Measurements from ENCODE around the gene REPS2. TPM values are rescaled to one million over a fixed set of nuclear protein-coding genes. Genes with fewer than 3 reads are reported as not detected.

Gene REPS2
- total and polyA plus RNA-seq, 9 of the 15 experiments (the other 6 are each of a cell fraction or from before 2014, with no cell fraction given), result 0.01 to 0.07 (median 0.01) TPM; not detected in 3

DNA sequence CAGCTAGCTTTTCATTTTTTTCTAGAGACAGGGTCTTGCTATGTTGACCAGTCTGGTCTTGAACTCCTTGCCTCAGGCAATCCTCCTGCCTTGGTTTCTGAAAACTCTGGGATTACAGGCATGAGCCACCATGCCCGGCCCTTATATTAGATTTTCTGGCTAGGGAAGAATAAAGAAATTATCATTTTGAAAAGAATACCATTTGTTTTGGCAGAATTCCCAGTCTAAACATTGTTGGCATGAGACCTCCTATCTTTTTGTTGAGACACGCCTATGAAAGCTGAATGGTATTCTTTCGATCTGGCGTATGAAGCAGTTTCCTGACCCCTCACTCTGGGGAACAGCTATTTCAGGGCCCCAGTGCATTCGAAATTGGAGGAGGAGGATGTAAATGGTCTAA, 107.0 kb downstream of the REPS2 start:
- H3K4me3 ChIP-seq, result no peak overlapping the region
- ATAC-seq, result no peak
- 2% methylated on average over 5 of the region's 5 CpGs for WGBS (ENCODE audit: insufficient coverage, low coverage, missing lambda C conversion rate)
- no peak for DNase-seq (ENCODE audit: extremely low read depth in 1 of 4, low spot score in 3 of 4)
- H3K9me3 ChIP-seq (replicated peaks; ENCODE audit: control insufficient read depth, insufficient read depth, low read depth, low read length), result no peaks in the 10 kb centered on the region
- in situ Hi-C loops (cut with MboI), result no loop called here
- no peak overlapping the region for H3K27ac ChIP-seq (ENCODE audit: extremely low read depth, low read depth, low read length)
- H2AFZ ChIP-seq (ENCODE audit: low read depth, low read length), result no peak overlapping the region
- FAIRE-seq, result no peak
- H4K20me1 ChIP-seq (replicated peaks; ENCODE audit: control insufficient read depth, insufficient read depth, low read length), result no peaks in the 10 kb centered on the region
- no peaks in the 10 kb centered on the region for H3K36me3 ChIP-seq (ENCODE audit: control insufficient read depth, insufficient read depth, low read length)
- H3K79me2 ChIP-seq (ENCODE audit: control insufficient read depth, insufficient read depth, low read length), result no peaks in the 10 kb centered on the region
- no peaks in the 10 kb centered on the region; a peak in 1 of 5 replicates for H3K27me3 ChIP-seq (ENCODE audit: control insufficient read depth in 2 of 2, insufficient read depth in 2 of 2, low read length in 2 of 2)
- H3K9me1 ChIP-seq (ENCODE audit: control insufficient read depth, insufficient read depth, low read length), result no peaks in the 10 kb centered on the region
- H3K9ac ChIP-seq (ENCODE audit: insufficient read depth in 1 of 2, low read depth in 2 of 2, low read length in 2 of 2), result no peak overlapping the region
- H3K4me1 ChIP-seq (replicated peaks in 1 of 2; ENCODE audit: control insufficient read depth in 2 of 2, insufficient read depth in 2 of 2, low read length in 2 of 2), result no peaks in the 10 kb centered on the region
- no TSS peak for BruUV-seq (replicated peaks)
- TF ChIP-seq ZNF668 (CRISPR knock-in tag; IDR thresholded peaks at IDR 0.05) (no peak), RBM17 (IDR thresholded peaks at IDR 0.05; ENCODE audit: borderline replicate concordance, low read depth, low read length) (no peak), ZNF121 (CRISPR knock-in tag; conservative IDR thresholded peaks at IDR 0.05) (no peak), PHB (CRISPR knock-in tag; IDR thresholded peaks at IDR 0.05) (no peak), THRAP3 (IDR thresholded peaks at IDR 0.05; ENCODE audit: borderline replicate concordance) (no peak), CBX3 (IDR thresholded peaks at IDR 0.05; ENCODE audit: borderline replicate concordance in 1 of 2, low read length in 2 of 2) (no peak)
- TF ChIP-seq, protein P1, sequence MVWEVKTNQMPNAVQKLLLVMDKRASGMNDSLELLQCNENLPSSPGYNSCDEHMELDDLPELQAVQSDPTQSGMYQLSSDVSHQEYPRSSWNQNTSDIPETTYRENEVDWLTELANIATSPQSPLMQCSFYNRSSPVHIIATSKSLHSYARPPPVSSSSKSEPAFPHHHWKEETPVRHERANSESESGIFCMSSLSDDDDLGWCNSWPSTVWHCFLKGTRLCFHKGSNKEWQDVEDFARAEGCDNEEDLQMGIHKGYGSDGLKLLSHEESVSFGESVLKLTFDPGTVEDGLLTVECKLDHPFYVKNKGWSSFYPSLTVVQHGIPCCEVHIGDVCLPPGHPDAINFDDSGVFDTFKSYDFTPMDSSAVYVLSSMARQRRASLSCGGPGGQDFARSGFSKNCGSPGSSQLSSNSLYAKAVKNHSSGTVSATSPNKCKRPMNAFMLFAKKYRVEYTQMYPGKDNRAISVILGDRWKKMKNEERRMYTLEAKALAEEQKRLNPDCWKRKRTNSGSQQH (CRISPR knock-in tag; IDR thresholded peaks at IDR 0.05), result no peak
- TF ChIP-seq, protein P2, sequence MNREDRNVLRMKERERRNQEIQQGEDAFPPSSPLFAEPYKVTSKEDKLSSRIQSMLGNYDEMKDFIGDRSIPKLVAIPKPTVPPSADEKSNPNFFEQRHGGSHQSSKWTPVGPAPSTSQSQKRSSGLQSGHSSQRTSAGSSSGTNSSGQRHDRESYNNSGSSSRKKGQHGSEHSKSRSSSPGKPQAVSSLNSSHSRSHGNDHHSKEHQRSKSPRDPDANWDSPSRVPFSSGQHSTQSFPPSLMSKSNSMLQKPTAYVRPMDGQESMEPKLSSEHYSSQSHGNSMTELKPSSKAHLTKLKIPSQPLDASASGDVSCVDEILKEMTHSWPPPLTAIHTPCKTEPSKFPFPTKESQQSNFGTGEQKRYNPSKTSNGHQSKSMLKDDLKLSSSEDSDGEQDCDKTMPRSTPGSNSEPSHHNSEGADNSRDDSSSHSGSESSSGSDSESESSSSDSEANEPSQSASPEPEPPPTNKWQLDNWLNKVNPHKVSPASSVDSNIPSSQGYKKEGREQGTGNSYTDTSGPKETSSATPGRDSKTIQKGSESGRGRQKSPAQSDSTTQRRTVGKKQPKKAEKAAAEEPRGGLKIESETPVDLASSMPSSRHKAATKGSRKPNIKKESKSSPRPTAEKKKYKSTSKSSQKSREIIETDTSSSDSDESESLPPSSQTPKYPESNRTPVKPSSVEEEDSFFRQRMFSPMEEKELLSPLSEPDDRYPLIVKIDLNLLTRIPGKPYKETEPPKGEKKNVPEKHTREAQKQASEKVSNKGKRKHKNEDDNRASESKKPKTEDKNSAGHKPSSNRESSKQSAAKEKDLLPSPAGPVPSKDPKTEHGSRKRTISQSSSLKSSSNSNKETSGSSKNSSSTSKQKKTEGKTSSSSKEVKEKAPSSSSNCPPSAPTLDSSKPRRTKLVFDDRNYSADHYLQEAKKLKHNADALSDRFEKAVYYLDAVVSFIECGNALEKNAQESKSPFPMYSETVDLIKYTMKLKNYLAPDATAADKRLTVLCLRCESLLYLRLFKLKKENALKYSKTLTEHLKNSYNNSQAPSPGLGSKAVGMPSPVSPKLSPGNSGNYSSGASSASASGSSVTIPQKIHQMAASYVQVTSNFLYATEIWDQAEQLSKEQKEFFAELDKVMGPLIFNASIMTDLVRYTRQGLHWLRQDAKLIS (CRISPR knock-in tag; IDR thresholded peaks at IDR 0.05), result no peak
- no peak overlapping the region for H3K4me2 ChIP-seq (ENCODE audit: insufficient read depth, low read length)
- ChIA-PET CTCF (ENCODE audit: low intra/inter-chr PET ratio) (no interaction called here), POLR2A (no interaction called here)
- intact Hi-C loops (cut with micrococcal nuclease), result no loop called here
